Peyer's patch (tissue), 4 donors: ENCODE measurements around the gene CDH4. TPM values are rescaled to one million over a fixed set of nuclear protein-coding genes. Genes with fewer than 3 reads are reported as not detected.
A peak's percentile ranks its signal among the peaks of the same experiment; 100 is the strongest.

Experiments used
- DNase-seq, 3 donors: peaks; one replicate each; pipeline ENCODE4 v3.0.0-alpha.2; 2017 to 2019
- H3K27ac ChIP-seq, 4 donors: fragments of 200-600 bp; sonication (generic); one replicate each; pipeline ENCODE4 v1.5.1; 2016 to 2019
- H3K27me3 ChIP-seq, 2 donors: fragments of 200-600 bp; sonication (generic); one replicate each; pipeline ENCODE4 v1.5.1; 2019
- H3K36me3 ChIP-seq, 3 donors: fragments of 200-600 bp; sonication (generic); one replicate each; pipeline ENCODE4 v1.5.1; 2016 to 2019
- H3K4me1 ChIP-seq, 4 donors: fragments of 200-600 bp; sonication (generic); one replicate each; pipeline ENCODE4 v1.5.1; 2016 to 2019
- H3K4me3 ChIP-seq, 4 donors: fragments of 200-600 bp; sonication (generic); 1 replicate in 3 of 4; 2 replicates in 1 of 4; pipeline ENCODE4 v1.5.1; 2016 to 2019; ENCODE audit warnings: mild to moderate bottlenecking in 1 of 4
- H3K9me3 ChIP-seq, 4 donors: fragments of 200-600 bp; sonication (generic); one replicate each; pipeline ENCODE4 v1.5.1; 2016 to 2019; ENCODE audit warnings: mild to moderate bottlenecking in 1 of 4
- POLR2A ChIP-seq, 2 donors: fragments of 450-650 bp; IDR thresholded peaks; one replicate each; pipeline ENCODE4 v1.5.1; 2017; ENCODE audit warnings: antibody characterized with exemption in 2 of 2, mild to moderate bottlenecking in 2 of 2, moderate library complexity in 2 of 2
- total RNA-seq, 4 donors: library from RNA; depleted of rRNA; stranded (reverse); fragments of >200 nt; gene quantifications; one replicate each; pipeline ENCODE4 v1.1.0, GENCODE V29; 2016
- TF ChIP-seq, protein P1 (sequence below), 6 experiments: fragments of 450-650 bp in 4 of 6; fragments of 200-600 bp in 2 of 6; sonication (generic) in 1 of 6; IDR thresholded peaks; one replicate each; pipeline ENCODE4 v1.5.1; 2017 to 2019; ENCODE audit warnings: antibody characterized with exemption in 6 of 6, mild to moderate bottlenecking in 3 of 6, moderate library complexity in 1 of 6

Gene CDH4
- total RNA-seq, 4 donors from 2014 or later: 0.27 TPM; not detected in 3

DNA sequence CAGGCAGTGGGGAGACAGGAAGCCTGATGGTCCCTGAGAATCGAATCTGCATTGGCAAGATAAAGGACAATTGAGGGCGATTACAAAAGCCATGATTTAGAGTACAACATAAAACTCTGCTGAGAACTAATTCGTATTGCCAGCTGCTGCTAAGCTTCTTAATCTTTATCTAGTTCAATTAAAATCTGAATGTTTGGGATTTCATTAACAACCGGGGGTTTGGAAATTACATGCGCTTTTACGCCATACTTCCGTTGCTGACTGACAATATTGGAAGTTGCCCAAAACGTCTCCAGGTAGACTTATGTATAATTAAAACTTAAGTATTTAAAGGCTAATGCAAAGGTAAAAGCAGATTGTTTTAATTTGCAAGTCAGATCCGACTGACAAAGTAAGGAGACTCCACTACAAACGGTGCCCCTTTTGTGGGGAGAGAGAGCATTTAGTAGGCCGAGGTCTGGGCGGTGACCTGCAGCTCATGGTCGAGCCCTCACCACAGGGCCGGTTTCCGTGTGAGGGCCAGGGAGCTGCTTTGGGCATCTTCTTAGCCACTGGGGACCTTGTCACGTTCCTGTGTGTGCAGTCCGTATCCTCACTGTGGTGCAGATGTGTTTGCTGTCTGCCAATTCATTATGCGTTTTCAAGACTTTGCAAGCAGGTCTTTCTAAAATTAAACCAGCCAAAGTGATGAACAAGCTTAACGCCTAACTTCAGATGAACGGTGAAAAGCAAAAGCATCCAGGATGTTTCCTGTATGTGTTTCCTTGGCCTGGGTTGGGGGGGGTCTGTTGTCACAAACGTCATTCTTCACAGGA is 49.9 kb downstream of the CDH4 start:
- no peaks in the 10 kb centered on the region for H3K27me3 ChIP-seq
- no peak overlapping the region for H3K4me3 ChIP-seq
- TF ChIP-seq, protein P1, sequence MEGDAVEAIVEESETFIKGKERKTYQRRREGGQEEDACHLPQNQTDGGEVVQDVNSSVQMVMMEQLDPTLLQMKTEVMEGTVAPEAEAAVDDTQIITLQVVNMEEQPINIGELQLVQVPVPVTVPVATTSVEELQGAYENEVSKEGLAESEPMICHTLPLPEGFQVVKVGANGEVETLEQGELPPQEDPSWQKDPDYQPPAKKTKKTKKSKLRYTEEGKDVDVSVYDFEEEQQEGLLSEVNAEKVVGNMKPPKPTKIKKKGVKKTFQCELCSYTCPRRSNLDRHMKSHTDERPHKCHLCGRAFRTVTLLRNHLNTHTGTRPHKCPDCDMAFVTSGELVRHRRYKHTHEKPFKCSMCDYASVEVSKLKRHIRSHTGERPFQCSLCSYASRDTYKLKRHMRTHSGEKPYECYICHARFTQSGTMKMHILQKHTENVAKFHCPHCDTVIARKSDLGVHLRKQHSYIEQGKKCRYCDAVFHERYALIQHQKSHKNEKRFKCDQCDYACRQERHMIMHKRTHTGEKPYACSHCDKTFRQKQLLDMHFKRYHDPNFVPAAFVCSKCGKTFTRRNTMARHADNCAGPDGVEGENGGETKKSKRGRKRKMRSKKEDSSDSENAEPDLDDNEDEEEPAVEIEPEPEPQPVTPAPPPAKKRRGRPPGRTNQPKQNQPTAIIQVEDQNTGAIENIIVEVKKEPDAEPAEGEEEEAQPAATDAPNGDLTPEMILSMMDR (IDR thresholded peaks at IDR 0.05): no peak
- no peaks in the 10 kb centered on the region for H3K36me3 ChIP-seq
- no peaks in the 10 kb centered on the region for H3K4me1 ChIP-seq
- DNase-seq: no peak
- no peaks in the 10 kb centered on the region for H3K9me3 ChIP-seq
- no peak overlapping the region for H3K27ac ChIP-seq

DNA sequence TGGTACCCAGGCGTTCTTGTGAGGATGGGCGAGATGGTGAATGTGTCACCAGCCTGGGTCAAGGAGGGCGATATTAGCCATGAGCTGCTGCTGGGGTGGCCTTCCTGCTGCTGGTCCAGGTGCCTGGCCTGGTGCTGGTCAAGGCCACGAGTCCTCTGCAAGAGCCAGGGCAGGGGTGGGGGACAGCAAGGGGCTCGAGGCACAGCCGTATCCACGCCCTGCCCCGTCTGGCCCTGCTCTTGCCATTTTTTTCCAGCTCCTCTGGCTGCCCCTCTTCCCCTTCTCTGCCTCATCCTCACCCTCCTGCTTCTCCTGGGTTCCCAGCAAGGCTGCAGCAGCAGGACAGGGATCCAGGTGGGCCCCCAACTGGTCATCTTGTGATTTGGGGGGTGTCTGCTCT is 51.2 kb downstream of the CDH4 start:
- Histone ChIP-seq H3K9me3 (no peaks in the 10 kb centered on the region), H3K27ac (no peak overlapping the region), H3K4me1 (no peaks in the 10 kb centered on the region), H3K27me3 (no peaks in the 10 kb centered on the region), H3K4me3 (no peak overlapping the region), H3K36me3 (no peaks in the 10 kb centered on the region)
- DNase-seq: peak in 1 of 3 donors; percentile 39
- TF ChIP-seq POLR2A (IDR thresholded peaks at IDR 0.05): no peak
- TF ChIP-seq, protein P1 (IDR thresholded peaks at IDR 0.05): no peak

DNA sequence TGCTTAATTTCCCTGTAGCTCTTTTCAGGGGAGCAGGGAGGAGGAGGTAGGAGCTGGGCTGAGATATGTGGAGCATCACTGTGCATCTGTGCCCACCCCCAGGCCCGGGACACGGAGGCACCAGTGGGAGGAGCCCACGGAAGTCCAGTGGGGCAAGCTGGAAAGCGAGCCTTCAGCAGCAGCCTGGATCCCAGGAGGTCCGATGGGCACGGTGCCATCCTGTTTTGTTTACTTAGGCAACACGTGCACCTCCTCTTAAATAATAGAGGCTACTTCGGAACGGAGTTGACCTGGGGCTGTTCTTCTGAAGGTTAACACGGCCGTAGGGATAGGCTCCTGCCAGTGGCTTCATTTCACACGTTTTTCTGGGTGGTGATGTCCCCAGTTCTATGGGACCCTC is 51.6 kb downstream of the CDH4 start:
- Histone ChIP-seq H3K9me3 (no peaks in the 10 kb centered on the region), H3K27me3 (no peaks in the 10 kb centered on the region), H3K4me3 (no peak overlapping the region), H3K4me1 (no peaks in the 10 kb centered on the region), H3K27ac (no peak overlapping the region), H3K36me3 (no peaks in the 10 kb centered on the region)
- no peak for TF ChIP-seq POLR2A (IDR thresholded peaks at IDR 0.05)
- TF ChIP-seq, protein P1 (IDR thresholded peaks at IDR 0.05): no peak
- peak in 1 of 3 donors; percentile 25 for DNase-seq

DNA sequence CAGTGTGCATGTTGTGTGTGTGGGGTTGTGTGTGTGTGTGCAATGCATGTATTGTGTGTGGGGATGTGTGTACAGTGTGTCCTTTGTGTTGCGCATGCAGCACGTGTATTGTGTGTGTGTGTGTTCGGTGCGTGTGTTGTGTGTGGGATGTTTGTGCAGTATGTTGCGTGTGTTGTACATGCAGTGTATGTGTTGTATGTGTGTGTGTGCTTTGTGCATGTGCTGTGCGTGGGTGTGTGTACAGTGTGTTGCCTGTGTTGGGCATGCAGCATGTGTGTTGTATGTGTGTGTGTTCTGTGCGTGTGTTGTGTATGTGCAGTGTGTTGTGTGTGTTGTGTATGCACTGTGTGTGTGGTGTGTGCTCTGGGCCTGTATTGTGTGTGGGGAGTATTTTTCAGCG is 52.7 kb downstream of the CDH4 start:
- Histone ChIP-seq H3K27ac (no peak overlapping the region), H3K4me1 (no peaks in the 10 kb centered on the region), H3K4me3 (no peak overlapping the region), H3K36me3 (no peaks in the 10 kb centered on the region), H3K9me3 (no peaks in the 10 kb centered on the region), H3K27me3 (no peaks in the 10 kb centered on the region)
- TF ChIP-seq POLR2A (IDR thresholded peaks at IDR 0.05): no peak
- TF ChIP-seq, protein P1 (IDR thresholded peaks at IDR 0.05): no peak
- DNase-seq: no peak

DNA sequence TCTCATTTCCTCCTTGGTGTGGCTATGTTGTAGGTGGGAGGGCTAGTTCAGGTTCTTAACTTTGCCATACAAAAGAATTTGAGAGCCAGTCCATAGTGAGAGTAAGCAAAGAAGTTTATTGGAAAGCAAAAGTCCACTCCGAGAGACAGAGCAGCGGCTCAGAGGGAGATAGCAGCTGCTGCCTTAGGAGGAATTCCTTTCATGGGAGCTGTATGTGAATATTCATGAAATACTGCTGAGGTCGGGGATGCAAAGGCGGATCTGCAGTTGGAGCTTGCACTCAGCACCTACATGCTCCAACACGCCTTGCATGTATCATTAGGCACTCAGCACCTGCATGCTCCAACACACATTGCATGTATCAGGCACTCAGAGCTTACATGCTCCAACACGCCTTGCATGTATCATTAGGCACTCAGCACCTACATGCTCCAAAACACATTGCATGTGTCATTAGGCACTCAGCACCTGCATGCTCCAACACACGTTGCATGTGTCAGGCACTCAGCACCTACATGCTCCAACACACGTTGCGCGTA is 54.9 kb downstream of the CDH4 start:
- H3K27me3 ChIP-seq: no peaks in the 10 kb centered on the region
- TF ChIP-seq, protein P1 (IDR thresholded peaks at IDR 0.05): no peak
- TF ChIP-seq POLR2A (IDR thresholded peaks at IDR 0.05): no peak
- DNase-seq: no peak
- H3K9me3 ChIP-seq: no peaks in the 10 kb centered on the region
- no peaks in the 10 kb centered on the region for H3K36me3 ChIP-seq
- H3K4me1 ChIP-seq: no peaks in the 10 kb centered on the region
- no peak overlapping the region for H3K27ac ChIP-seq
- H3K4me3 ChIP-seq: no peak overlapping the region
